ENCODE results near the gene GALNT18. TPM values are rescaled to one million over a fixed set of nuclear protein-coding genes. Genes with fewer than 3 reads are reported as not detected.

The GALNT18 gene
- total RNA-seq, 4 donors from 2014 or later = 3.5 to 31.4 (median 11.1) TPM

DNA sequence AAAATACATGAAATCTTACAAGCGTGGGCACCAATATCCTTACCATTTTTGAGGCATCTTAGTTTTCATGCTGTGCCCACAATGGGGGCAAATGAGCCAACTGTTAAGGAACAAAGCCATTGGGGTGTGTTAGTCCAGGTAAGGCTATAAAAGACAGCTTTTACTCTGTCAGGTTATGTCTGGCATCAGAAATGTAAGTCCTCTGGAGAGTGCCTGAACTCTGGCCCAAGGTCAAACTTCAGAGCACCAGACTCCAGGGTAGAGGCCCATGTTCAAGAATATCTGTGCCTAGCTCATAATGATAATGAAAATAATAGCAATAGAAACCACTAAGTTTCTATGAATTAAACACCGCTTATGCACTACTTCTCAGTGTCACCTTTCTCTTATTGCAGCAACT, 374.2 kb downstream of the GALNT18 start:
- Histone ChIP-seq H3K27ac (no peak overlapping the region), H3K27me3 (no peaks in the 10 kb centered on the region), H3K4me3 (no peak overlapping the region), H3K4me1 (peaks cover 0 to 25% (median 3%) of the 10 kb centered on the region in 4 donors), H3K9me3 (no peaks in the 10 kb centered on the region), H3K36me3 (no peaks in the 10 kb centered on the region)
- DNase-seq = no peak
- TF ChIP-seq, protein P1, sequence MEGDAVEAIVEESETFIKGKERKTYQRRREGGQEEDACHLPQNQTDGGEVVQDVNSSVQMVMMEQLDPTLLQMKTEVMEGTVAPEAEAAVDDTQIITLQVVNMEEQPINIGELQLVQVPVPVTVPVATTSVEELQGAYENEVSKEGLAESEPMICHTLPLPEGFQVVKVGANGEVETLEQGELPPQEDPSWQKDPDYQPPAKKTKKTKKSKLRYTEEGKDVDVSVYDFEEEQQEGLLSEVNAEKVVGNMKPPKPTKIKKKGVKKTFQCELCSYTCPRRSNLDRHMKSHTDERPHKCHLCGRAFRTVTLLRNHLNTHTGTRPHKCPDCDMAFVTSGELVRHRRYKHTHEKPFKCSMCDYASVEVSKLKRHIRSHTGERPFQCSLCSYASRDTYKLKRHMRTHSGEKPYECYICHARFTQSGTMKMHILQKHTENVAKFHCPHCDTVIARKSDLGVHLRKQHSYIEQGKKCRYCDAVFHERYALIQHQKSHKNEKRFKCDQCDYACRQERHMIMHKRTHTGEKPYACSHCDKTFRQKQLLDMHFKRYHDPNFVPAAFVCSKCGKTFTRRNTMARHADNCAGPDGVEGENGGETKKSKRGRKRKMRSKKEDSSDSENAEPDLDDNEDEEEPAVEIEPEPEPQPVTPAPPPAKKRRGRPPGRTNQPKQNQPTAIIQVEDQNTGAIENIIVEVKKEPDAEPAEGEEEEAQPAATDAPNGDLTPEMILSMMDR (IDR thresholded peaks at IDR 0.05) = no peak
- TF ChIP-seq POLR2A (IDR thresholded peaks at IDR 0.05) = no peak

DNA sequence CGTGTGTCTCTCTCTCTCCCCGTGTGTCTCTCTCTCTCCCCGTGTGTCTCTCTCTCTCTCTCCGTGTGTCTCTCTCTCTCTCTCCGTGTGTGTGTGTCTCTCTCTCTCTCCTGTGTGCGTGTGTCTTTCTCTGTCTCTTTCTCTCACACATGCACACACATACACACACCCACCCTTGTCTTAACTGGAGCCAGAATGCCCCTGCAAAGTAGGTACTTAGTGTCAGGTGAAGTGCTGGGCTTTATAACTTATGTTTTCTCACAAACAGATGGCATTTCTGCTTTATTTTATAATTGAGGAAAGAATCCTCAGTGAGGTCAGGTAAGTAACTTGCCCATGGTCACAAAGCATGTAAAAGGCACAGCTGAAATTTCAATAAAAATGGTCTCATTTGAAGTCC, 374.7 kb downstream of the GALNT18 start:
- no peak for DNase-seq
- no peak overlapping the region for H3K27ac ChIP-seq
- H3K4me3 ChIP-seq = no peak overlapping the region
- H3K36me3 ChIP-seq = no peaks in the 10 kb centered on the region
- H3K27me3 ChIP-seq = no peaks in the 10 kb centered on the region
- H3K4me1 ChIP-seq = peaks cover 0 to 25% (median 3%) of the 10 kb centered on the region in 4 donors
- no peaks in the 10 kb centered on the region for H3K9me3 ChIP-seq
- TF ChIP-seq, protein P1 (IDR thresholded peaks at IDR 0.05) = no peak
- no peak for TF ChIP-seq POLR2A (IDR thresholded peaks at IDR 0.05)

- no peaks in the 10 kb centered on the region for H3K9me3 ChIP-seq
- H3K4me3 ChIP-seq = no peak overlapping the region
- no peak for DNase-seq
- H3K36me3 ChIP-seq = no peaks in the 10 kb centered on the region
- no peak overlapping the region for H3K27ac ChIP-seq
- TF ChIP-seq, protein P1 (IDR thresholded peaks at IDR 0.05) = no peak
- TF ChIP-seq POLR2A (IDR thresholded peaks at IDR 0.05) = no peak
- no peaks in the 10 kb centered on the region for H3K27me3 ChIP-seq
- H3K4me1 ChIP-seq = peaks cover 0 to 25% (median 3%) of the 10 kb centered on the region in 4 donors
Observed at GRCh38 chr11:11246166-11246565, 375.6 kb downstream of the GALNT18 start.

GRCh38 chr11:11245453-11245852, 376.4 kb downstream of the GALNT18 start:
- Histone ChIP-seq H3K27ac (peak overlapping the region in 1 of 4 donors; percentile 17), H3K36me3 (no peaks in the 10 kb centered on the region), H3K4me3 (no peak overlapping the region), H3K27me3 (no peaks in the 10 kb centered on the region), H3K9me3 (no peaks in the 10 kb centered on the region), H3K4me1 (peaks cover 0 to 25% (median 3%) of the 10 kb centered on the region in 4 donors)
- no peak for DNase-seq
- TF ChIP-seq, protein P1 (IDR thresholded peaks at IDR 0.05) = no peak
- no peak for TF ChIP-seq POLR2A (IDR thresholded peaks at IDR 0.05)

GRCh38 chr11:11244470-11245080, 377.2 kb downstream of the GALNT18 start:
- no peaks in the 10 kb centered on the region for H3K36me3 ChIP-seq
- H3K27ac ChIP-seq = peak overlapping the region in 3 of 4 donors; percentile 17 to 78 (median 67)
- no peak overlapping the region for H3K4me3 ChIP-seq
- H3K9me3 ChIP-seq = no peaks in the 10 kb centered on the region
- H3K4me1 ChIP-seq = peaks cover 0 to 25% (median 3%) of the 10 kb centered on the region in 4 donors
- H3K27me3 ChIP-seq = no peaks in the 10 kb centered on the region
- DNase-seq = no peak
- TF ChIP-seq POLR2A (IDR thresholded peaks at IDR 0.05) = no peak
- TF ChIP-seq, protein P1 (IDR thresholded peaks at IDR 0.05) = no peak
